ENCODE results near the gene KSR2.

- TF ChIP-seq POLR2A (IDR thresholded peaks at IDR 0.05; ENCODE audit: low read length), result no peak
- TF ChIP-seq GATA1 (IDR thresholded peaks at IDR 0.05; ENCODE audit: low read depth, low read length), result no peak
Measured at GRCh38 chr12:117714203-117714602, 254.6 kb downstream of the KSR2 start.

Measured in erythroblast (primary cell).